NCI-H187 (cell line): ENCODE measurements around the gene KCNIP1.

Experiments used
- DNase-seq, 2 experiments: peaks; one replicate each; lab custom pipeline; 2025; lab: John Stamatoyannopoulos, UW

KCNIP1 gene

GRCh38 chr5:170711300-170711699 is 207.5 kb downstream of the KCNIP1 start:
- no peak for DNase-seq

GRCh38 chr5:170715141-170715540 is 211.3 kb downstream of the KCNIP1 start:
- DNase-seq: no peak

DNA sequence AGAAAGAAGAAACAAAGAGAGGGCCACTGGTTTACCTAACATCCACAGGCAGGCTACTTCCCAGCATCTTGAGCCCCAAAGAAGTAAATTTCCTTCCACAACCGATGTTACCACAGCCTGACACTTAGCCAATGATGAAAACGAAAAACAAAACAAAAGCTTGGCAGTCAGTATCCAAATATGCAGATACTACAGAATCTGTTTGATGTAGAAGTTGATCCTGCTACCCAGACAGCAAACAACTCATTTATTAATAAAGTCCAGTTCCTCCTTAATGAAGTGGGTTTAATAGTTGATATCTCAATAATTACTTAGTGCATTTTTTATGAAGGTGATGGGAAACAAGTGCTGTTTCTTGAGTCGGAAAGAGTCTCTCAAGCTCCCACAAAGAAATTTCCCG is 212.6 kb downstream of the KCNIP1 start:
- no peak for DNase-seq

- no peak for DNase-seq
Observed at GRCh38 chr5:170719551-170719950, 215.7 kb downstream of the KCNIP1 start.

DNA sequence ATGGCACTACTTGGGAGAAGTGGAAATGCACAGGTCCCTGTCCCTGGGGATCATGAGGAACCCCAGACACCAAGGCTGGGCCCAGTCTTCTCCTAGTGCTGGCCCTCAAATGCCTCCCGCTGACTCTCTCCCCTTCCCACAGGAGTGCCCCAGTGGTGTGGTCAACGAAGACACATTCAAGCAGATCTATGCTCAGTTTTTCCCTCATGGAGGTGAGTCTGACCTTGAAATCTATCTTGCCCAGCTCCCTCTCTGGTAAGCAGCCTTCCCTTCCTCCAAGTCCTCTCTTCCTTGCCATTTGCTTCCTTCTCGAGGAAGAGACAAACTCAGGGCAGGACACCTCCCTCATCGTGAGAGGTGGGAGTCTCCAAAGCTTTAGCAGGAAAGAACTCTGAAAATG is 216.4 kb downstream of the KCNIP1 start:
- DNase-seq: no peak

DNA sequence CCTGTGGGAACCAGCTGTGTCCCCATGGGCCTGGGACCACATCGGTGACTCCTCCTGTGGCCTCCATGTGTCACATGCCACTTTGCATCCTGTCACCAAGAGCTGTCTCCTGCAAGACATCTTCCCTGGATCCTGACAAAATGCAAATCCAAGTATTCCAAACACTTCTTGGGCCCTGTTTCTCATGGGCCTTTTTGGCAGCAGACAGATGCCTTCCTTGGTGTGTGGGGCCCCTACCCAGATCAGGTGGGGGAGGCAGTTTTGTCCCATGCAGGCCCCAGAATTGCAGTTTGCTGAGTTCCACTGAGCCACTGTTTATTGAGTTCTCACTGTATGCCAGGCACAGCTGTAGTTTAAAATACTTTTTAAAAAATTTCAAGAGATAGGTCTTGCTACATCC is 217.2 kb downstream of the KCNIP1 start:
- no peak for DNase-seq

- DNase-seq: no peak
Observed at GRCh38 chr5:170721681-170722080, 217.9 kb downstream of the KCNIP1 start.

DNA sequence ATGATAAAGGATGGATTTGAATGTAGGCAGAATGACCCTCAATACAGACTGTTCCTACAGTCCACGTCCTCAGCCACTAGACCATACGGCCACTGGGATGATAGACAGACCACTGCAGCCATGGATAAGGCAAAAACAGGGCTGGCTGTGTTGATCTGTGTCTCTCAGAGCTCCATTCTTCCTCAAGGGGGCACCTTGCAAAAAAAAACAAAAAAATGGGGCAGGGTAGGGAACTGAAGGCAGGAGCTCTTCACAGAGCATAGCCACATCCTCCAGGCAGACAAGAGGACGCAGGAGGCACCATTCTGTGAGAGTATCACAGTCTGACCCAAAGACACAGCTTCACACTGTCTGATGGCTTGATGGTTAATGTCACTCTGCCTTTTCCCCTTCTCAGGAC is 218.5 kb downstream of the KCNIP1 start:
- no peak for DNase-seq

GRCh38 chr5:170731052-170731451 is 227.2 kb downstream of the KCNIP1 start:
- no peak for DNase-seq

DNA sequence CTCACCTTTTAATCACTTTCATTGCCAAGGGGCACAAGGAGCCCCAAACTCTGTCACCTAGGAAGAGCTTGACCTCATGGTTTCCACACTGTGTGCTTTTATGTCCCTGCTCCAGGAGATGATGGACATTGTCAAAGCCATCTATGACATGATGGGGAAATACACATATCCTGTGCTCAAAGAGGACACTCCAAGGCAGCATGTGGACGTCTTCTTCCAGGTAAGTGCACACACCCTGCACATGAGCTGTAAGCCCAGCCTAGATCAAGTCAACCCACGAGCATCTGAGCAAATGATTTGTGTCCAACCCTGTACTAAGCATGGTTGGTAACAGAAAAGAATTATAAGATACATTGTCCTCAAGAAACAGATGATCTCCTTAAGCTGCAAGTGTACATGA is 228.9 kb downstream of the KCNIP1 start:
- no peak for DNase-seq

GRCh38 chr5:170736966-170737365 is 233.1 kb downstream of the KCNIP1 start:
- DNase-seq: no peak

- DNase-seq: no peak
Observed at GRCh38 chr5:170737591-170737990, 233.8 kb downstream of the KCNIP1 start.

DNA sequence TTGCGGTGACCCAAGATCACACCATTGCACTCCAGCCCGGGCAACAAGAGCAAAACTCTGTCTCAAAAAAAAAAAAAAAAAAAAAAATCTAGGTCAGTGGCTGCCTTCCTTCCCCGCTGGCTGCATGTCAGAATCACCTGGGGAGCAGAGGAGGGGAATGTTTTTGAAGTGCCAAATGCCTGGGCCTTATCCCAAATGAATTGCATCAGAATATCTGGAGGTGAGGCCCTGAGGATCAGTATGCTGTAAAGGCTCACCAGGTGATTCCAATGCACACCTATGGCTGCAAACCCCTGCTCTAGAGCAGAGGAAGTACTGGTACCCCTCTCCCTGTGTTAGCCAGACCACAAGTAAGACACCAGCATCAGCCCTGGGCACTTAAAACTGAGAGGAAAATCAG is 235.0 kb downstream of the KCNIP1 start:
- DNase-seq: no peak

- no peak for DNase-seq
Observed at GRCh38 chr5:170739446-170739845, 235.6 kb downstream of the KCNIP1 start.

- DNase-seq: no peak
Observed at GRCh38 chr5:170740551-170741205, 236.9 kb downstream of the KCNIP1 start.

DNA sequence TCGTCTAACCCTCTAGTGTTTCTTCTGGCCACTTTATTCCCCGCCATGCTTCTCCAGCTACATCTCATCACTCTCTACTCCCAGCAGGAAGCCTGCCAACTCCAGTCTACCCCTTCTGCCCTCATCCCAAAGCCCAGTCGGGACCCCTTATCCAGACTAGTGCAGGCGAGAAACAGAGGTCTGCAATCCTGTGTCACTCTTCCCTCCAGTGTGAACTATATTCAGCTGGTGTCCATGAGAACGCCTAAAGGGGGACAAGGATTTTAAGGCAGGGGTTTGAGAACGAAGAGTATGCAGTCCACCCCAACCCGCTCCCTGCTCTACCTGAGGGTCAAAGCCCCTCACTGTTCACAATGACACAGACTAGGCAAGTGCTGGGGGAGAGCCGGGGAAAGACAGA is 238.0 kb downstream of the KCNIP1 start:
- no peak for DNase-seq

- no peak for DNase-seq
Observed at GRCh38 chr5:170743876-170744212, 240.0 kb downstream of the KCNIP1 start.

DNA sequence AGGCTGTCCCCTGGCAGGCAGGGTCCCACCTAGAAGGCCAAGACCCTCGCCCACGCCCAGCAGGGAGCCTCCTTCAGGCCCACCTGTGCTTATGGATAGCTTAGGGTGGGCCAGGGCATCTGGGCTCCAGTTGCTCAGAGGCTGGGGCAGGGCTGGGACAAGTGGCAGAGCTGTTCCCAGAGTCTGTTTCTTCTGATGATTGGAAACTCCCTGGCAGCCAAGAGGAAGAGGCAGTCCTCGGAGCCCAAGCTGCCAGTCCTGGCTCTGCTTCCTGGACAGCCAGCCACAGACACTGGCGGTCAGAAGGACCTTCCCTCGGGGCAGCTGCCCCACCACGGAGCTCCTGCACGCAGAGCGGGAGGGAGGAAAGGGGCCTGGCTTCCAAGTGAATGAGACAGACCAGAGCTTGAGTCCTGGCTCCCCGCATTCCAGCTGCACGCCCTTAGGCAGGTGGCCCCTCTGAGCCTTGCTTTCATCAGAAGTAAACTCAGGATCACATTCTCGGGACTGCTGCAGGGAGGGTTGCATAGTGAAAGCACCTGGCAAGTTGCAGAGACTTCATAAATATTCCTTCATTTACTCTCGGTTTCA is 241.8 kb downstream of the KCNIP1 start:
- no peak for DNase-seq

DNA sequence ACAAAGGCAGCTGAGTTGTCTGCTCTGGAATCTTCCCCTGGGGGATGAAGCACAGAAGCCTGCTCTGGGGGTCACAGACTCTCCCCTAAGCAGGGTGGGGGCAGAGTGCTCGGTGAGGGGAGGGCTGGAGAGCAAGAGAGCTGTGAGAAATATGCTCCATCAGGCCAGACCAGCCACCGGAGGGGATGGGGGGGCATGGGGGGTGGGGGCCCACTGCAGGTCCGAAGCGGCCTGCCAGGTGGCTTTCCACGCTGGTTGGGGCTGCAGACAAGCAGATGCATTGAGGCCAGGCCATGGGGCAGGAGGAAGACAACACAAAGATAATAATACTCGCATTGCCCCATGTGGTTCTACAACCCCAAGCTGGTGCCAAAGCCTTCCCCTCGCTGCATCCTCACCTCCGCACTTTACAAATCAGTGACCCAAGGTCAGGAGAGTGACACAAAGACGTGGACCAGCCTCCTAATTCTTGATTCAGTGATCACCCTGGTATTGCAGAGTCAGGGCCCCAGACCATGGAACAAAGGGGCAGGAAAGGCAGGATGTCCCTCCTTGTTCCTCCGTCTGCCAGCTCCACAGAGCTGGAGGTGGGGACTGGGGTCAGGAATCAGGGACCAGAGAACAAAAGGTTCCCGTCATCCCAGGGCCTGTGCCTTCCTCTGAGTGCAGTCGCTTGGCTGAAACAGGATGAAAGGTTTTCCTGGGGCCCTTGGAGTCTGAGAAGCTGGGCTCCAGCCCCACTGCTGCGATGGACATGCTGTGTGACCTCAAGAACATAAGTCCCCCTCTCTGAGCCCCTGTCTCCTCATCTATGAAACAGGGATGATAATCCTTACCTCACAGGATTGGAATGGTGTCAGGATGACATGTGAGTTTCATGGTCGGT is 242.5 kb downstream of the KCNIP1 start:
- DNase-seq: no peak

- no peak for DNase-seq
Observed at GRCh38 chr5:170746961-170747340, 243.1 kb downstream of the KCNIP1 start.

DNA sequence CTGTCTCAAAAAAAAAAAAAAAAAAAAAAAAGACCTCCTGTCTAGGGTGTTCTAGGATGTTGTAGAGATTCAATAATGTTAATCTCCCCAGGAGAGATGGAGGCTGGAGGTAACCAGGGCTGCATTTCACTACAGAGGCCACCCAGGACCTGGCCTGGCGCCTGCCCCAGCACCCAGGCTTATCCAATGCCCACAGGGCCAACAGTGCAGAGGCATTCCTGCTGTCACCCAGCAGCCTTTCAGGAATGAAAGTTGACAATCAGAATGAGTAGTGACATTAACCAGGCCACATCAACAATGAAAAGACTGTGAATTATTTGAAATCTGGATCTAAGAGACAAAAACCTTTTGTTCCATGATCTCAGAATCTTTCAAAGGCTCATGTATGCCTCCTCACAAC is 243.5 kb downstream of the KCNIP1 start:
- DNase-seq: no peak

- no peak for DNase-seq
Observed at GRCh38 chr5:170747851-170748250, 244.0 kb downstream of the KCNIP1 start.

GRCh38 chr5:170748951-170749471 is 245.2 kb downstream of the KCNIP1 start:
- DNase-seq: no peak
